Stimulated activated CD4-positive, alpha-beta T cell treated with anti-CD3 and anti-CD28 coated beads, TNF-alpha, amount 100 ng/mL, for 4 hours (primary cell): ENCODE results near the gene OMD.
"Not testable (repeated sequence)": the region's sequence is repeated elsewhere in the genome, so short reads cannot be mapped to it uniquely, and the experiment has no call there.

ENCODE experiments used
- DNase-seq, 3 experiments: peaks; one replicate each; pipeline ENCODE4 v3.0.0-alpha.2; 2020; ENCODE audit warnings: low read depth in 3 of 3

Gene OMD

GRCh38 chr9:92414566-92414965, 9.7 kb downstream of the OMD start:
- DNase-seq: no peak

- not testable (repeated sequence) for DNase-seq
Measured at GRCh38 chr9:92411157-92411556, 13.1 kb downstream of the OMD start.

- DNase-seq: no peak
Measured at GRCh38 chr9:92408747-92409478, 15.4 kb downstream of the OMD start.

- DNase-seq: no peak
Measured at GRCh38 chr9:92407818-92408217, 16.5 kb downstream of the OMD start.

DNA sequence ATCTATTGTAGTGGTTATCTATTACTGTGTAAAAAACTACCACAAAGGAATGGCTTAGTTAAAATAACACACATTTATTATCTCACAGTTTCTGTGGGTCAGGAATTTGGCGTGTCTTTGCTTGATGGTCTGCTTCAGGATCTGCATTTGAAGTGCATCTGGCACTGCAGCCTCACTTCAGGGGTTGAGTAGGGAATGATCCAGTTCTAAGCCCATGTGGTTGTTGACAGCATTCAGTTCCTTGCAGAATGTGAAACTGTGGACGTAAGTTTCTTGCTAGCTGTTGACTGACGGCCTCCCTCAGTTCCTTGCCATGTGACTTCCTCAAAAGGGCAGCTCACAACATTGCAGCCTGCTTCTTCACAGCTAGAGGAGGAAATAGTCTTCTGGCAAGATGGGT, 17.8 kb downstream of the OMD start:
- peak in 1 of 3 experiments; percentile 4 for DNase-seq

DNA sequence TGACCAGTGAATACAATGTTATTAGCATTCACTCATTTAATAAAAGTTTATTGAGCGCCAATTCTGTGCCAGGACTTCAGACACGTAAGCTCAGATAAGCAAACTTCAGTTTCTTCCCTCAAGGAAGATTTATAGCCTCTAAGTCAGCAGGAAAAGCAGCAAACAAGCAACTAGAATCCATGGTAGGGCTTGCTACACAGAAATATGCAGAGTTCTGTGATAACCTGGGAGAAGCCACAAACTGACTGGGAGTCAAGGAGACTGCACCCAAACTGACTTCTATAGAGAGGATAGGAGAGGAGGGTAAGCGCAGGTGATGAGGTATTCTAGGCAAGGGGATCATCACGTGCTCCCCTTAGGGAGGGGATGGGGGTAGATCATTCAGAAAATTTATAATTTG, 18.5 kb downstream of the OMD start:
- DNase-seq: no peak

- no peak for DNase-seq
Measured at GRCh38 chr9:92404042-92404836, 20.0 kb downstream of the OMD start, which contains the start of gene OGN. OGN (minus strand) TSS chr9:92404578; CDS start chr9:92403407, 1,171 bp downstream.

DNA sequence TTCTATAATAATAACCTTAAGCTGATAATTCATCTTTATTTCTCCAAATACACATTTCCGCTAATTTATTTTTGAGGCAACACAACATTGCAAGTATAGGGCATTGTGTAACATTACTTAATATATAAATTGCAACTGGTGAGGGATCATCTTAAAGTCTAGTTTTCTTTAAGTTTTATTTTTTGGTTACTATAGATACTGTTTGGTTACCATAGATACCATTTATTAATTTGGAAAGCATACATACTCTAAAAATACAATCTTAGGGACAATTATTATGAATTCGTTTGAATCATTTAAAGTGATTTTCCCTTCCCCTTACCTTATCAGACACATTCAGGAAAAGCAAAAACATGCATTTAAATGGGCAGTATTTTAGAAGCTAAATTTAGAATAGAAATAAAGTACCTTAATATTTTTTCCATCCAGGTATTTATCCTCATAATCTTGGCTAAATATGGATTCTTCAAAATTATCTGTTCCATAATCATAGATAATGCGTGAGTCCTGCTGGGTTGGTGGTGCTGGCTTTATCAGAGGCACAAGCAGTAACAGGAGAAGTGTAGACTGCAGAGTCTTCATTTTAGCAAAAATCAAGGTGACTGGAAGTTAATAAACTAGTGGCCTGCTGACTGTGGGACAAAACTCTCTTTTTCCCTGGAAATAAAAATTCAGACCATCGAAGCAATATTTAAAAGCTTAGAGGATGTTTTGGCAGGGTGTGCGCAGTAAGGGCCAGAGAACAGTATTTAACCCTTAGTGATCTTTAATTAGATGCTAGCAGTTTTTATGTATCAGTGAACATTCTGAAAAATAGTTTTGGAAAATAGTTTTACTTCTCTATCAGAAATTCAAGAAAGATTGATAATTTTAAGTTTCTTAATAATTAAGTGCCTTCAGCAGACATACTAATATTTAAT, 21.2 kb downstream of the OMD start:
- DNase-seq: no peak

DNA sequence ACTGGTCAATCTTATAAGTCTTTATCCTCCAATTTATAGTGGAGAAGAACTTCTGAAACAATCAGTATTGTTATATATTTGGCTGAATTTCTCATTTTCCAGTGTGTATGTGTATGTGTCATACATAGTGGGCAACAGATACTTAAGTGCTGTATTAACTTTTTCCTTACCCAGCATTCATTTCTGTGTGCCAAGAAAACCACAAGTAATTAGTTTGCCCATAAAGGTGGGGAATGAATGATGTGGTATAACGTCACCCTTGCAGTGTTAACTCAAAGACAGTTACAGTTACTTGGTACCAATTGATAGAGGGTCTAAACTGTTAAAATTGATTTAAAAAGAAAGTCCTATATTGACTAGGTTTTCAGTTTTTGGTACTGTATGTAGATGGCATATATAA, 21.9 kb downstream of the OMD start:
- DNase-seq: no peak

DNA sequence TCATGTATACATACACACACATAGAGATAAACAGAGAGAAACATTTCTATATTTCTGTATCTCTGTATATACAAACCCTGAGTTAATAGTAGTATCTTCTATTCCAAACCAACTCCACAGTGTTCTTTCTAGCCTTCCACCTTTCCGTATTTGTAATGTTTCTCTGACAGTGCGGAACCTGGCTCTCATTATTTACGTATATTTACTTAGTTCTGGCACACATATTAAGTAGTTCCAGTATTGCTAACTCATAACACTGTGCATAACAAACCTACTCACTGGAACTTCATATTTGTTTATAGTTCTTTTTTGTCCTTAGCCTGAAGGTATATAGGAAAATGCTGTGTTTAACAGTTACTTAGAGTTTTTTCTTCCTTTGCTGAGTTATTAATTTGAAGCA, 26.4 kb downstream of the OMD start:
- no peak for DNase-seq

DNA sequence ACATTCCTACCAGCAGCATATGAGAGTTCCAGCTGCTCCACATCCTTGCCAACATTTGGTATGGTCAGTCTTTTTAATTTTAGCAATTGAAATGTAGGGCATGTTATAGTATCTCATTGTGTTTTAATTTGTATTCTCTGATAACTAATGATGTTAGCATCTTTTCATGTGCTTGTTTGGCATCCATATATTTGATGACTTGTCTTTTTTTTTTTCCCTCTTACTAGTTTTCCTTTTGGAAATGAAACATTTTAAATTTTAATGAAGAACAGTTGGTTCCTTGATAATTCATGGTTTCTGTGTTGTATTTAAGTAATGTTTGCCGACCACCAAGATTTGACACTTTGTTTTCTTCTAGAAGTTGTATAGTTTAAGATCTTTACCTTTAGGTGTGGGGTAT, 28.7 kb downstream of the OMD start:
- no peak for DNase-seq

DNA sequence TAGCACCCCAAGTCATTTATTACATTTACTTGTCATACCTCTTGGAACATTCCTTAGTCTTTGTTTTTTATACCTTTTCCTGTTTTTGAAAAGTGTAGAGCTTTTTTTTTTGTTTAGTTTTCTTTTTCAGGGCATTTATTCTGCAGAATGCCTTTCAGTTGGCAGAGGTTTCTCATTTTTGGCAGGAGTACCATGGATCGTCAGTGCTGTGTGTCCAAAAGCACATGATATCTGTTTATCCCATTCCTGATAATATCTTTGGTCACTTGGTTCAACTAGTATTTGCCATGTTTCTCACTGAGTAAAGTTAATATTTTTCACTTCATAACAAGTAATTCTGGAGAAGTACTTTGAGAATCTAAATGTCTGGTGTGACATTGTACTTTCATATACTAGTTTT, 30.6 kb downstream of the OMD start:
- DNase-seq: no peak

- DNase-seq: no peak
Measured at GRCh38 chr9:92392690-92393089, 31.6 kb downstream of the OMD start.

GRCh38 chr9:92385953-92386352, 38.3 kb downstream of the OMD start:
- DNase-seq: no peak

- DNase-seq: no peak
Measured at GRCh38 chr9:92385477-92385876, 38.8 kb downstream of the OMD start.

GRCh38 chr9:92385001-92385400, 39.3 kb downstream of the OMD start:
- DNase-seq: no peak

DNA sequence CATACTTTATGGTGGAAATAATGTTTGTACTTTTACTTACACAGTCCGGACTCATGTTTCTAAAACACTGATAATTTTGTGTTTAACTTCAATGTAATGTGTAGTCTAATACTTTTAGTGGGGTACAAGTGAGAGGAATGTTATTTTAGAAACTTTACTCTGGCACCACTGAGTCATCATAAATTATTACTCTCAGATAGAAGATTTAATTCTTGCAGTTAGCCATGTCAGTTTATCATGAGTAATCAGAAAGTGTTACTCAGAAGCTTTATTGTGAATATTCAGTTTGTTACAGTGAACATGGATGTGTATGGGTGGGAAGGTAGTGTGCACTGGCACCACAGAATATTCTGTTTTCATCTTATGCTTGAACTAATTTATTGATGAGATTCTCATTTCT, 39.9 kb downstream of the OMD start:
- DNase-seq: no peak

GRCh38 chr9:92381775-92382174, 42.5 kb downstream of the OMD start:
- no peak for DNase-seq

DNA sequence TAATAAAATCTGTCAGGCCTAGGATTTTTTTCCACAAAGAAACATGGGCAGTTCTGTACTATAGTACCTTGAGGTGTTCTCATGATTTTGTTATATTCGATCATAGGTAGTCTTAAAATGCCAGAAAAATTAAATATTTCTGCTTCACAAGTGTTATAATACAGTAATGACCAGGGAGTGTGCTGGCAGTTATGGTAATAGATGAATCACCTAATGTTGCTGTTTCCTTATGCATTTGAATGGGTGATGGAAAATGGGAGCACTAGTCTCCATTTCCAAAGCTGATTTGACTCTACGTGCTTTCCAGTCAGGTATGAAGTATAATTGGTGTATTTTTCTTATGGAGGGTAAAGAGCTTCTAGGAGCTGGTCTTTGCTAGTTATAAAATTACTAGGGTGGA, 43.7 kb downstream of the OMD start:
- no peak for DNase-seq

GRCh38 chr9:92378865-92379560, 45.3 kb downstream of the OMD start:
- no peak for DNase-seq

DNA sequence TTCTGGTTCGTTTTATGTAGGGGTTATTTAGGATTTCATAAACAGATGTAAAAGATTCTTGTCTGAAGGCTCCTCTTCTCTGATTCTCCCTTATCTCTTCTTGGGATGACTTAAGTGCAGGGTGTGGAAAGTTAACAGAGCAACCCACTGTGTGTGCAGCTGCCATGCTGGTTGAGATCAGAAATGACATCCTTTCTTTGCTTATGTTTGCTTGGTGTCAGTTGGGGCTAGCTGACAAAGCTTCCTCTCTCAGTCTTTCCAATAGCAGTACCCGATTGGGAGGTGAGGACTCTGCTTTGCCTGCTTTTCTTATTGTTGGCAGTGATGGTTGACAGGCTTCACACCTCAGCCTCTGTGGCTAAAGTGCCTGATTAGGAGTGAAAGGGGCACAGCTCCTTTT, 46.4 kb downstream of the OMD start:
- DNase-seq: no peak

GRCh38 chr9:92373167-92373566, 51.1 kb downstream of the OMD start:
- no peak for DNase-seq
